Upper lobe of right lung (tissue), 1 donor: Measurements from ENCODE around the gene HCRT. TPM values are rescaled to one million over a fixed set of nuclear protein-coding genes. Genes with fewer than 3 reads are reported as not detected.
"Not testable (repeated sequence)": the region's sequence is repeated elsewhere in the genome, so short reads cannot be mapped to it uniquely, and the experiment has no call there.

Experiments
- ATAC-seq: fragments of 200-7000 bp; cut with Tn5 transposase; one replicate; pipeline ENCODE4 v1.9.1; 2020; ENCODE audit warnings: mild to moderate bottlenecking, moderate library complexity
- DNase-seq: peaks from one replicate; pipeline ENCODE4 v3.0.0-alpha.2; 2020
- H3K27ac ChIP-seq: fragments of 200-600 bp; one replicate; pipeline ENCODE4 v1.8.0; 2022
- H3K27me3 ChIP-seq: fragments of 200-600 bp; one replicate; pipeline ENCODE4 v1.8.0; 2022; ENCODE audit warnings: mild to moderate bottlenecking
- H3K36me3 ChIP-seq: fragments of 200-600 bp; one replicate; pipeline ENCODE4 v1.8.0; 2022
- H3K4me1 ChIP-seq: fragments of 200-600 bp; one replicate; pipeline ENCODE4 v1.8.0; 2022
- H3K4me3 ChIP-seq: fragments of 200-600 bp; one replicate; pipeline ENCODE4 v1.8.0; 2022; ENCODE audit warnings: mild to moderate bottlenecking
- H3K9me3 ChIP-seq: fragments of 200-600 bp; one replicate; pipeline ENCODE4 v1.8.0; 2022
- intact Hi-C: fragments of 100-400 bp; cut with DNase I; formaldehyde crosslinking; loops from one replicate; pipeline ENCODE4 v1.11.0; 2022
- total RNA-seq: library from RNA; stranded (reverse); fragmentation: NEBNext Ultra II Directional; extraction: Animal tissue kit (Norgen Biotek cat#: 25700); gene quantifications from one replicate; pipeline ENCODE4 v1.2.1, GENCODE V29; 2021
- TF ChIP-seq, protein P1 (sequence below): fragments of 200-600 bp; IDR thresholded peaks from one replicate; pipeline ENCODE4 v1.8.0; 2022; ENCODE audit warnings: antibody characterized with exemption
- donor health status: DM: no; HTN: yes; CAD: no; lungs with severe emphysema.

HCRT gene
- total RNA-seq, 1 donor from 2014 or later, result not detected

DNA sequence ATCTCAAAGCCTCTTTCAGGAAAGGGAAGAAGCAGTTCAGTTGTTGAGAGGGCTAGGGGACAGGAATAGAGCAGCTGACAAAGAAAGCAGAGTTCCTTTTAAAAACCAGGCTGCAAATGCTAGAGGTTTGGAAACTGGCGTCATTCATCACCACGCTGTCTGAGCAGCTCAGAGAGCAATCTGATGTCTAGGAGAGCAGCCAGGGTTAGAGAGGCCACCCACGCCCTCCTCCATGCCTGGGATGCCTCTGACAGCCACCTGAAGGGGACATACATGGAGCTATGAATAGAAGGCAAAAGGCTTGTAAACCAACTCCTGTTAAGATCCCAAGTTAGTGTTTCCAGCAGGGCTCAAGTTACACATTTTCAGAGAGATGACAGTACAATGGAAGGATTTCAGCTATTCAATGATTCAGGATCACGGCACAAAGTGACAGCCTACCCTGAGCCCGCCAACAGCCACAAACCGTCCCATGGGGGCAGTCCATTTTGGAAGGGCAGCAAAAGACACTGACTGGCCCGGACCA lies 42.8 kb downstream of the HCRT start:
- Histone ChIP-seq H3K4me3 (no peak overlapping the region), H3K27ac (peak overlapping the region; percentile 30), H3K27me3 (no peaks in the 10 kb centered on the region), H3K9me3 (no peaks in the 10 kb centered on the region), H3K36me3 (peaks cover 52% of the 10 kb centered on the region), H3K4me1 (peaks cover 36% of the 10 kb centered on the region)
- intact Hi-C loops, result no loop called here
- DNase-seq (no peak), ATAC-seq (no peak)
- TF ChIP-seq, protein P1, sequence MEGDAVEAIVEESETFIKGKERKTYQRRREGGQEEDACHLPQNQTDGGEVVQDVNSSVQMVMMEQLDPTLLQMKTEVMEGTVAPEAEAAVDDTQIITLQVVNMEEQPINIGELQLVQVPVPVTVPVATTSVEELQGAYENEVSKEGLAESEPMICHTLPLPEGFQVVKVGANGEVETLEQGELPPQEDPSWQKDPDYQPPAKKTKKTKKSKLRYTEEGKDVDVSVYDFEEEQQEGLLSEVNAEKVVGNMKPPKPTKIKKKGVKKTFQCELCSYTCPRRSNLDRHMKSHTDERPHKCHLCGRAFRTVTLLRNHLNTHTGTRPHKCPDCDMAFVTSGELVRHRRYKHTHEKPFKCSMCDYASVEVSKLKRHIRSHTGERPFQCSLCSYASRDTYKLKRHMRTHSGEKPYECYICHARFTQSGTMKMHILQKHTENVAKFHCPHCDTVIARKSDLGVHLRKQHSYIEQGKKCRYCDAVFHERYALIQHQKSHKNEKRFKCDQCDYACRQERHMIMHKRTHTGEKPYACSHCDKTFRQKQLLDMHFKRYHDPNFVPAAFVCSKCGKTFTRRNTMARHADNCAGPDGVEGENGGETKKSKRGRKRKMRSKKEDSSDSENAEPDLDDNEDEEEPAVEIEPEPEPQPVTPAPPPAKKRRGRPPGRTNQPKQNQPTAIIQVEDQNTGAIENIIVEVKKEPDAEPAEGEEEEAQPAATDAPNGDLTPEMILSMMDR, result no peak

DNA sequence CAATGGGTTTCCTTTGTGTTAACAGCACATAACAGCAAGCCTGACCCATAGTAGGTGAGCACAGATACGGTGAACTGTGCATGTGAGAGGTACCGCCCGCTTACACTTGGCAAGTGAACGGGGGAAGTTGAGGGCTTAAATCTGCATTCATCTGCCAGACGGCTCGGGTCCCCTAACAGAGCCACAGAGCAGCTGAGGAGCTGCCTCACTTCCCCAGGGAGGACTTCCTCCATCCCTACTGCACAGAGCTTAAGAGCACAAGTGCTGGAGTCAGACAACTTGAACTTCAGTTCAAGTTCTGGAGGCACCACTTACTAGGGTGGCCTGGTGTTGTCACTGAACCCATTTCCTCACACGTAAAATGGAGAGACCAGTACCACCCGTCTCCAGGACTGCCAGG lies 43.9 kb downstream of the HCRT start:
- intact Hi-C loops, result no loop called here
- ATAC-seq (peak; percentile 52), DNase-seq (no peak)
- no peak overlapping the region for H3K27ac ChIP-seq
- no peaks in the 10 kb centered on the region for H3K27me3 ChIP-seq
- no peak overlapping the region for H3K4me3 ChIP-seq
- TF ChIP-seq, protein P1, result no peak
- no peaks in the 10 kb centered on the region for H3K9me3 ChIP-seq
- H3K4me1 ChIP-seq, result peaks cover 44% of the 10 kb centered on the region
- peaks cover 47% of the 10 kb centered on the region for H3K36me3 ChIP-seq

DNA sequence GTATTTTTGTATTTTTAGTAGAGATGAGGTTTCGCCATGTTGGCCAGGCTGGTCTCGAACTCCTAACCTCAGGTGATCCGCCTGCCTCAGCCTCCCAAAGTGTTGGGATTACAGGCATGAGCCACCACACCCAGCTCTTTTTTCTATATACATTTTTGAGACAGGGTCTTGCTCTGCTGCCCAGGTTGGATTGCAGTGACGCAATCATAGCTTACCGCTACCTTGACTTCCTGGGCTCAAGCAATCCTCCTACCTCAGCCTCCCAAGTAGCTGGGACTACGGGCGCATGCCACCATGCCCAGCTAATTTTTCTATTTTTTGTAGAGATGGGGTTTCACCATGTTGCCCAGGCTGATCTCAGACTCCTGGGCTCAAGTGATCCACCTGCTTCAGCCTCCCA lies 44.6 kb downstream of the HCRT start:
- intact Hi-C loops, H3K9me3 ChIP-seq, H3K27ac ChIP-seq, H3K4me3 ChIP-seq, DNase-seq, H3K27me3 ChIP-seq, ATAC-seq: not testable (repeated sequence)
- Histone ChIP-seq H3K36me3 (peaks cover 42% of the 10 kb centered on the region), H3K4me1 (peaks cover 51% of the 10 kb centered on the region)

DNA sequence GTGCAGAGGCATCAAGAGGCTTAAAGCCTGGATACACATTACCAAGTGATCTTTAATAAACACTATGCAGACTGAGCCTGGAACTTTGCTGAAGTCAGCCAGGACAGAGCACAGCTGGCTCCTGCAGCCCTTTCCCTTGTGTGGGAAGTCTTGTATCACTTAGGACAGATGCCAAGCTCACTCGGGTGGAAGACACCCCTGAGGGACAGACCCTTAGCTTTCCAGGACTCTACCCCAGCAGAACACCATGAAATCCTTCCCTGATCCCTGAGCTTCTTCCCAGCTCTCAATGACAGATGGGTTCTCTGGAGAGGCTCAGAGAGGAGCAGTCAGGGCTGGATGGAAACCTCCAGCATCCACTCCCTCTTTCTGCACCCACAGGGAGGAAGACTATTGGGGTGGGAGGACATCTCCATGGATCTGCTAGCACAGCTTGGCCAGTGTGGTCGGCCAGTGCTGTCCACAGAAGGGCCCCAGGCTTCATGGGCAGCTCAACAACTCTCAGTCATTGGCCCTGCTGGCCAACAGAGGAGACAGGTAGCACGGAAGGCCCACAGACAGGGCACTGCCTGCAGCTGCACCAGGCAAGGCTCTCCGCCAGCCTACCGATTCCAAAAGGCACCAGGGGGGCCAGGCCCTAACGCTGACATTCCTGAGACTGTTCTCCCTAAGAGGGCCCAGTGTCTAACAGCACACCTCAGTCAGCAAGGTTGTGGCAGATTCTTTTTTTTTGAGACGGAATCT lies 46.3 kb downstream of the HCRT start:
- TF ChIP-seq, protein P1, result no peak
- peak overlapping the region; percentile 42 for H3K27ac ChIP-seq
- peaks cover 39% of the 10 kb centered on the region for H3K36me3 ChIP-seq
- intact Hi-C loops, result no loop called here
- no peaks in the 10 kb centered on the region for H3K9me3 ChIP-seq
- no peak overlapping the region for H3K4me3 ChIP-seq
- DNase-seq, result no peak
- no peaks in the 10 kb centered on the region for H3K27me3 ChIP-seq
- ATAC-seq, result no peak
- peaks cover 69% of the 10 kb centered on the region for H3K4me1 ChIP-seq

DNA sequence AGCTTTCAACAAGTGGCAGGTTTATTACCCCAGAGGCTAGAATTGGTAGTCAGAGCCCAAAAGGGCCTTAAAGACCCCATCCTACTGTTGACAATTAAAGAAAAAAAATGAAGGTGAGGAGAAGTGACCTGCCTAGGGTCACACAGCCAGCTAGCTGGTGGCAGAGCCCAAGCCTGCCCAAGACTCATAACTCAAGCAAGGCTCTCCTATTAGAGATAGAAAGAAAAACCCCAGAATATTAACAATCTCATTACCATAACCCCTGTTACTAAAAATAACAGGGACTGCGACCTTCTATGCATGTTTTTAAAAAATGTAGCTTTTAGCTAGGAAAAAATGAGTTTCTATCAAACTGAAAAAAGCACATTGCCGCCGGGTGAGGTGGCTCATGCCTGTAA lies 48.6 kb downstream of the HCRT start:
- Histone ChIP-seq H3K4me3 (peak overlapping the region; percentile 34), H3K27me3 (no peaks in the 10 kb centered on the region), H3K4me1 (peaks cover 77% of the 10 kb centered on the region), H3K9me3 (no peaks in the 10 kb centered on the region), H3K27ac (peak overlapping the region; percentile 80), H3K36me3 (peaks cover 20% of the 10 kb centered on the region)
- TF ChIP-seq, protein P1, result no peak
- ATAC-seq (no peak), DNase-seq (no peak)
- intact Hi-C loops, result no loop called here
